NCI-H748 treated with DMSO at 0.1 percent for 48 hours (cell line): ENCODE measurements around the gene SUPT5H.
"Not testable (repeated sequence)": the region's sequence is repeated elsewhere in the genome, so short reads cannot be mapped to it uniquely, and the experiment has no call there.

ENCODE experiments used
- DNase-seq: peaks from one replicate; lab custom pipeline; 2025; lab: John Stamatoyannopoulos, UW

SUPT5H gene

DNA sequence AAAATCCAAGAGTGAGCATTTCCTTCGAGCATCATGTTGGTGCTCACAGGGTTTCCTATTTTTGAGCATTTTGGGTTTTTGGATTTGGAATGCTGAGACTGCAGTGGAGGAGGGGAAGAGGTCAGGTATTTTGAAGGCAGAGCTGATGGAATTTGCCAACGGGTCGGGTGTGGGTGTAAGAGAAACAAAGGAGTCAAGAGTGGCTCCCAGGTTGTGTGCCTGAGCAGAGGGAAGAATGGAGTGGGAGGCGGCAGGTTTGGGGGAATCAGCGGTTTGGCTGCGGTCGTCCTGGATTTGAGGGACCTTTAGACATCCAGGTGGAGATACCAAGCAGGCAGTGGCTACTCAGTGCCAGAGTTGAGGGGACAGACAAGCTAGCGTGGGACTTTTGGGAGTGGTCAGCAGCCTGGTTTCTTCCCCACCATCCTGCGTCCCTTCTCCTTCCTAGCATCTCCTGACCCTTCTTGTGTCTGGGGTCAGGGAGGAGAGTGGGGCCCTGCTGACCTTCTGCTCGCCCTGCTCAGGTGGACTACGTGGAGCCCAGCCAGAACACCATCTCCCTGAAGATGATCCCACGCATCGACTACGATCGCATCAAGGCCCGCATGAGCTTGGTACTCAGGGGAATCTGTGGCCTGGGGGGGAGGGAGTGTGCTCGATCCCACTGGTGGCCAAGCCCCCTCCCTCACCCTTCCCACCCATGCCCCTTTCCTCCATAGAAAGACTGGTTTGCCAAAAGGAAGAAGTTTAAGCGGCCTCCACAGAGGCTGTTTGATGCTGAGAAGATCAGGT, 20.8 kb downstream of the SUPT5H start:
- DNase-seq, result no peak

DNA sequence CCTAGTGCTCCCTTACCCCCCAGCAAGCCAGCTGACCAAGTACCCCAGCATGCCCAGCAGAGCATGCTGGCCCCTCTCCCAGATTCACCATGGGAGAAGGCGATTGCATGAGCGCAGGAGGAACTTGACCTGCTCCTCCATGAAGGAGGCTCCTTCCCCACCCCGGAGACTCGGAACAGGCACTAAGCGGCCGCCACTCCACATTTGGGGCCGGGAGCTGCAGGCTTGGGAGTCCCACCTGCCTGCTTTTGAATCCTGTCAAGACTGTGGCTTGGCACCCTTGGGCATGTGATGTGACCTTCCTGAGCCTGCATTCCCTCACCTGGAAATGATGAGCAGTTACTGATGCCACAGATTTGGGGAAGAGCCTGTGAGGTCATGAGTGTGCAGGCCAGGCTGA, 22.6 kb downstream of the SUPT5H start:
- no peak for DNase-seq

DNA sequence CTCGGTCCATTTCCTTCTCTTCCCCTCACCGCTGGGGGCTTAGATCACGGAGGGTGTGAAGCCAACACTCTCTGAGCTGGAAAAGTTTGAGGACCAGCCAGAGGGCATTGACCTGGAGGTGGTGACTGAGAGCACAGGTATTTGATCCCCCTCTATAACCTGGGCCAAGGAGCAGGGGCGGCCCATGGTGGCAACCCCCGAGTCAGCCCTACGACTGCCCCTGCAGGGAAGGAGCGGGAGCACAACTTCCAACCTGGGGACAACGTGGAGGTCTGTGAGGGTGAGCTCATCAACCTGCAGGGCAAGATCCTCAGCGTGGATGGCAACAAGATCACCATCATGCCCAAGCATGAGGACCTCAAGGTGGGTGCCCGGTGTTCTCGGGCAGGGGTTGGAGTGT, 23.7 kb downstream of the SUPT5H start:
- DNase-seq, result no peak

- no peak for DNase-seq
Measured at GRCh38 chr19:39469567-39469966, 24.2 kb downstream of the SUPT5H start.

GRCh38 chr19:39470724-39471339, 25.4 kb downstream of the SUPT5H start:
- no peak for DNase-seq

DNA sequence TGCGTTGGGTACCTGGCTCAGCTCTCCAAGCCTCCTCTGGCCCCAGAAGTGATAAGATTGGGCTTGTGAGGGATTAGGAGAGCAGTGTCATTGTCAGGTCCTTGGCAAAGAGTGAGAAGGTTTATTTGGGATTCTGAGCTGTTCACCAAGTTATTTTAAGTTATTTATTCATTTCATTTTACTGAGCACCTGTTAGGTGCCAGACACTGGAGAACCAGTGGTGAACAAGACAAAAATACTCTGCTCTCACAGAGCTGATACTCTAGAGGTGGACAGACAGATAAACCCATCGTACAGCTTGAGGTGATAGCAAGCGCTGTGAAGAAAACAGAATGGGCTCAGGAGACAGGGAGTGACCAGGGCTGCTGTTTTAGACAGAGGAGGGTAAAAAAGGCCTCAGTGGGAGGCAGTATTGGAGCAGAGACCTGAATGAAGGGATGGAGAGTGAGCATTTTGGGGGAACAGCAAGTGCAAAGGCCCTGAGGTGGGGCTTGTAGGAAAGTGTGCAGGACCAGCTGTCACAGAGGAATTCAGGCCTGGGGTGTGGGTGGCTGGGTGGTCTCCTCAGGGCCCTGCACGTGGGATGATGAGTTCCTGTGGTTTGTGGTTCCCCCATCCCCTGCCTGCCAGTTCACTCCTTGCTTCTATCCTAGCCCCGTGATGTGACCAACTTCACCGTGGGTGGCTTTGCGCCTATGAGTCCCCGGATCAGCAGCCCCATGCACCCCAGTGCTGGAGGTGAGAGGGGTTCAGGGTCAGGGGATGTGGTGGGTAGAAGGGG, 26.6 kb downstream of the SUPT5H start:
- DNase-seq, result no peak

DNA sequence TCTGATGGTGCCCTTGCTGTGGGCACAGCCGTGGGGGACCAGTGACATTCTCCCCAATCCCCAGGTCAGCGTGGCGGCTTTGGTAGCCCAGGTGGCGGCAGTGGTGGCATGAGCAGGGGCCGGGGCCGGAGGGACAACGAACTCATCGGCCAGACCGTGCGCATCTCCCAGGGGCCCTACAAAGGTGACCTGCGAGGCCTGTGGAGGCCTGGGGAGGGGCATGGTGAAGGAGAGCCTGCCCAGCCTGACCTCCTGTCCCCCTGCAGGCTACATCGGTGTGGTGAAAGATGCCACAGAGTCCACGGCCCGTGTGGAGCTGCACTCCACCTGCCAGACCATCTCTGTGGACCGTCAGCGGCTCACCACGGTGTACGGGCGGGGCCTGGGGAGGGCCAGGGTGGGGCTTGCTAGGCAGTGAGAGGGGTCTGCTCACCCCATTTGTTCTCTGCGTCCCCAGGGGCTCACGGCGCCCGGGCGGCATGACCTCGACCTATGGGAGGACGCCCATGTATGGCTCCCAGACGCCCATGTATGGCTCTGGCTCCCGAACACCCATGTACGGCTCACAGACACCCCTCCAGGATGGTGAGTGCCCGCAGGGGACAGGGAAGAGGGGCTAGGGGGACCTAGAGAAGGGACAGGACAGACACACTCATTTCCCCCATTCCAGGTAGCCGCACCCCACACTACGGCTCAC, 27.5 kb downstream of the SUPT5H start:
- no peak for DNase-seq

GRCh38 chr19:39473443-39473960, 28.1 kb downstream of the SUPT5H start:
- DNase-seq, result no peak

GRCh38 chr19:39474139-39474620, 28.8 kb downstream of the SUPT5H start:
- DNase-seq, result peak; percentile 42

DNA sequence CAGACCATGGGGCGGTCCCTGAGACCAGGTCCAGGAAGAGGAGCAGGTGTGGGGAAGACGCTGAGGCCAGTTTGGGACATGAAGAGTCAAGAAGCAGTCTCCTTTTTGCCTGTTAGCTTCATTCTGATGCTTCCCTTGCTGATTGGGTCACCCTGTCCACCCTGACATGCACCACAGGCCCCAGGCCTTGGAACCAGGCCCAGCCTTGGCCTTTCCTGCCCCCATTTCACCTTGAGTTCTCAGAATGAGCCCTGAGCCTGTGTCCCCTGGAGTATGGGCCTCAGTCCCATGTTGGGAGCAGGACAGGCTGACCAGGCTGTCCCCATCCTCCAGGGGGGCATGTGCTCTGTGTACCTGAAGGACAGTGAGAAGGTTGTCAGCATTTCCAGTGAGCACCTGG, 30.4 kb downstream of the SUPT5H start:
- no peak for DNase-seq

GRCh38 chr19:39479319-39479801, 34.0 kb downstream of the SUPT5H start:
- not testable (repeated sequence) for DNase-seq

DNA sequence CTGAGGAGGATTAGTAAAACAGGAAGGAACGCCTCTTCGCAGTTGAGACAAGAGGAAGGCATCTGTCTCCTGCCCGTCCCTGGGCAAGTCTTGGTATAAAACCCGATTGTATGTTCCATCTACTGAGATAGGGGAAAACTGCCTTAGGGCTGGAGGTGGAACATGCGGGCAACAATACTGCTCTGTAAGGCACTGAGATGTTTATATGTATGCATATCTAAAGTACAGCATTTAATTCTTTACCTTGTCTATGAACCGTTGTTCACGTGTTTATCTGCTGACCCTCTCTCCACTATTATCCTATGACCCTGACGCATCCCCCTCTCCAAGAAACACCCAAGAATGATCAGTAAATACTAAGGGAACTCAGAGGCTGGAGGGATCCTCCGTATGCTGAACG, 34.5 kb downstream of the SUPT5H start:
- DNase-seq, result no peak

DNA sequence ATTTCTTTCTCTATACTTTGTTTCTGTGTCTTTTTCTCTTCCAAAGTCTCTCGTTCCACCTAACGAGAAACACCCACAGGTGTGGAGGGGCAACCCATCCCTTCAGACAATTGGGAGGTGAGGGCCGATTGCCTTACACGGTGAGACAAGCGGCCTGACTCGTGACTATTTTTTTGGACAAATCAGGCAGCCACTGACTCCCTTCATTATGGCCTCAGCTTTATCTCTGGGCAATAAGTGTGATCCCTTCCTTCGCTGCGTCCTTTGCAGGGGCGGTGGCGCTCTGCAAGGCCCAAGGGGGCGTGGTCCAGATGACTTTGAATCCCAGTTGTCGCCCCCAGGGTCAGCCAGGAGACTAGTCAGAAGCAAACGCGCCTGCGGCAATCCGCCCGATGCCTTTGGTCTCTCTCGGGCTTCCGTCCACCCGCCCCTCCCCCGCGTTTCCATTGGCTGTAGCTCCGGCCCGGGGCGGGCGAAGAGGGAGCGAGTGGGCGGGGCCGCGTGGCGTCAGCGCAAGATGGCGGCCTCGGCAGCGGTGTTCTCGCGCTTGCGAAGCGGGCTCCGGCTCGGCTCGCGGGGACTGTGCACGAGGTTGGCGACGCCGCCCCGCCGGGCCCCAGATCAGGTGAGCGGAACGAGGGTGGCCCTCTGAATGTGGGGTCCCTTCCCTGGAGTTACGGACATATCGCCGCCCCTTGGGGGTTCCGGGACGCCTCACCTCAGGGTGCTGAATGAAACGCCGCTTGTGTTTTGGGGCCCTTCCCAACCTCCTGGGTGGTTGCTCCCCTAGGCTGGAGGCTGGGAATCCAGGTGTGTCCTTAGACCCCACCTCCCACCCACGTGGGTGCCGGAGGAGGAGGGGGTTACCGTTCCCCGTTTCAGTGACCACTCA, 35.2 kb downstream of the SUPT5H start, which contains the start of gene TIMM50:
Gene TIMM50, plus strand, starts transcription at position 502 of the 892 bp plus-strand sequence. Its CDS starts 16 bp downstream, at position 518.
- peak; percentile 95 for DNase-seq

DNA sequence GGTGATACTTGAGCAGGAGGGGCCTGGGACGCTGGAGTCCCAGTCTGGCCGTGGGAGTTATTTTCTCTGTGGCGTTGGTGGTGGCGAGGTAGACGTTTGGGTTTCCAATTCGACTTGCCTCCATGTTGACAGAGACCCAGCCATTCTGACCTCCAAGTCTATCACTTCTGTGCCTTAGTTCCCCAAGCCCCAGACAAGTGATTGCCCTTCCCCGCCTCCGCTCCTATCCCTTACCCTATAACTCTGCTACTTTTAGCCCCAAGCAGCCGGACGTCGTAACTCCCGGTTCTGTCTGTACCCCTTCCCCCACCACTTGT, 35.8 kb downstream of the SUPT5H start:
- no peak for DNase-seq

- no peak for DNase-seq
Measured at GRCh38 chr19:39481676-39482075, 36.3 kb downstream of the SUPT5H start.

DNA sequence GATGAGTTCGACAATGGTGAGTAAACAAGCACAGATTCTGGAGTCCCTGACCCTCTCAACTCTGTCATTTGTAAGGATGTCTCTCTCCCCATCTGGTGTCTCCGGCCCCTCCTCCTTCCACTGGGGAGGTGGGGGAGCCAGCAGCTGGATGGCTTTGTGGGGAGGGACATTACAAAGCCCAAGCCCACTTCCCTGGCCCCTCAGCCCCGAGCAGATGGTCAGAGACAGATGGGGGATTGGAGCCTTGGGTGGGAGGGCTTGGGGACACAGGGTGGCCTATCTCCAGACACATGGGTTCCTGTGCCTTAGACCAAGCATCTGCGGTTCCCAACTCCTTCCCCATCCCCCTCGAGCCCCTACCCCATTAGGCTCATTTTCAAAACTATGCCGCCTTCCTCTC, 37.8 kb downstream of the SUPT5H start:
- no peak for DNase-seq

DNA sequence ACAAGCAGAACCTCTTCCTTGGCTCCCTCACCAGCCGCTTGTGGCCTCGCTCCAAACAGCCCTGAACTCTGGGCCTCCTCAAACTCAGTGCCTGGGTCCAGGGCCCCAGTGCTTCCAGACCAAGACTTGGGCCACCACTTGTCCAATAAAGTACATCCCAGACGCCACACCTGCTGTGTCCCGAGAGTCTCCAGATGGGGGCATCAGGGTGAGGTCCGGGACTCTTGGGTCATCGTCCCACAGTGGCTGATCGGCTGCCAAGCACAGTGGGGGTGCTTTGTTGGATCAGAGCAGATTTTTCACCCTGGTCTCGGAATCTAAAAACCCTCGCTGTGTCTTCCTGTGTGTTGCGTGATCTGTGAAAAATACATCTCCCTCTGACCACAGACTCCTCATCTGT, 44.4 kb downstream of the SUPT5H start:
- DNase-seq, result no peak

GRCh38 chr19:39492225-39492624, 46.8 kb downstream of the SUPT5H start:
- no peak for DNase-seq

DNA sequence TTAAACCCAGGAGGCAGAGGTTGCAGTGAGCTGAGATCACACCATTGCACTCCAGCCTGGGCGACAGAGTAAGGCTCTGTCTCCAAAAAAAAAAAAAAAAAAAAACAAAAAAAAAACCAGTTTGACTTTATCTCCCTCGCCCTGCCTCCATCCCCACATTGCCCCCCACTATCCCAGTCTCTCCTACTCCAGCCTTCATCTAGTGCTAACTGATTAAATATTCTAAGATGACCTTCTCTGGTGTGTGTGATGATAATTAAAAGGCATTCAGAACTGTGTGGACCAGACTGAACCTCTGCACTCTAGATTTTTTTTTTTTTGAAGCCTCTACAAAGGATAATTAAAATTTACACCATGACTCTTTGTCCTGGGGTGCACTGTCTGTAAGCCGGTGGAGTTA, 47.4 kb downstream of the SUPT5H start:
- no peak for DNase-seq

DNA sequence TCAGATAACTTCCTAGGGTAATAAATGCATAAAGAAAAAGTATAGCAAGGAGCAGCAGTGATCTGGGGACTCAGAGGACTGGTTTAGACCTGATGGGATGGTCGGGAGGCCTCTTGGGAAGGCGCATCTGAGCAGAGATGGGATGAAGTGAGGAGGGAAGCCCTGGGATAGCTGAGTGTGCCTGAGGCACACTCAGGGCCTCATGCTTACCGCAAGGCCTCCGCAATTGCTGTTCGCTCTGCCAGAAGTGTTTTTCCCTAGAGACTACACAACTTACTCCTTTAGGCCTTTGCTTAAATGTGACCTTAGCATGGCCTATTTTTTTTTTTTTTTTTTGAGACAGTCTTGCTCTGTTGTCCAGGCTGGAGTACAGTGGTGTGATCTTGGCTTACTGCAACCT, 49.3 kb downstream of the SUPT5H start:
- DNase-seq, result no peak

- no peak for DNase-seq
Measured at GRCh38 chr19:39496063-39496462, 50.7 kb downstream of the SUPT5H start.
